Epithelial cell of alveolus of lung (primary cell): ENCODE results near the gene FDXACB1. TPM values are rescaled to one million over a fixed set of nuclear protein-coding genes. Genes with fewer than 3 reads are reported as not detected.

ENCODE experiments used
- total RNA-seq: library from RNA; depleted of rRNA; stranded (reverse); fragments of >200 nt; gene quantifications from 2 replicates; pipeline ENCODE4 v1.2.1, GENCODE V29; 2015

FDXACB1 gene
- total RNA-seq = 0.88 and 3.1 TPM in 2 replicates

GRCh38 chr11:111878849-111879636 lies at the start of gene FDXACB1, which contains the start of gene CFAP68:
Gene FDXACB1, minus strand, starts transcription at chr11:111879165. Its CDS starts 33 bp downstream, at chr11:111879132.
Gene CFAP68, plus strand, starts transcription at chr11:111879541. Its CDS starts 20 bp downstream, at chr11:111879561.

DNA sequence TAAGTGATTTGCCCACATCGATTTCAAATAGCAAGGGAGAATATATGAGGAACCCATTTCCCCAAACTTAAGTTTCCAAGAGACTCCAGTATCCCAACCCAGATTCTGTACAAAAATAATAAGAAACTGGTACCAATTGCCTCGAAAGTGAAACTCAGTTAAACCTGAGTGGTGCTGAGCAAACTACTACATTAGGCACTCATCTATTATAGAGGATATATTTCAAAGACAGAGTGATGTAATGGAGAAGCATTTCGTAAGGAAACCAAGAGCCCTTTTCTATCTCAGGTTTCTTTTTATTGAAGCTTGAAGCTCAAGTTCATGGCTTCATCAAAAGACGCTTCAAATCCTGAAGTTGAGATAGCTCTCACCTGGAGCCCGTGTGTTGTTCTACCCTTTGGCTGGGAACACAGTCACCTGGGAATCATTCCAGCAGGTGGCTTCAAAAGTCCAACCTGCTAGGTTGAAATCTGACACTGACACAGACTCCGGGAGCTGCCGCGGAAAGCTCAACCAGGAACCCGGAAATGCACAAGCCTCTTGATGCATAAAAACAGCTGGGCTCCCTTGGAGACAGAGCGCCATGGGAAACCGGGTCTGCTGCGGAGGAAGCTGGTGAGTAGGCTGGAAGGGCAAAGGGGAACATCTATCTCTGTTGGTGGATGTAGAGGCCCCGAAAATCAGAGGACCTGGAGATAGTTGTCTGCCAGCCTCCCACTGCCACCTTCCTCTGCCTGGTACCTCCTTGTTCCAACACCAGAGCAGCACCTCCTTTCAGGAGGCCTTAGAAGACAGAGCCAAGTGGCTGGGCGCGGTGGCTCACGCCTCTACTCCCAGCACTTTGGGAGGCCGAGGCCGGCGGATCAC lies 39.7 kb upstream of the FDXACB1 start, which contains the start of gene C11orf52:
Gene C11orf52 (plus strand): TSS at position 524 of the 867 bp plus-strand sequence. CDS start 60 bp downstream, at position 584.

DNA sequence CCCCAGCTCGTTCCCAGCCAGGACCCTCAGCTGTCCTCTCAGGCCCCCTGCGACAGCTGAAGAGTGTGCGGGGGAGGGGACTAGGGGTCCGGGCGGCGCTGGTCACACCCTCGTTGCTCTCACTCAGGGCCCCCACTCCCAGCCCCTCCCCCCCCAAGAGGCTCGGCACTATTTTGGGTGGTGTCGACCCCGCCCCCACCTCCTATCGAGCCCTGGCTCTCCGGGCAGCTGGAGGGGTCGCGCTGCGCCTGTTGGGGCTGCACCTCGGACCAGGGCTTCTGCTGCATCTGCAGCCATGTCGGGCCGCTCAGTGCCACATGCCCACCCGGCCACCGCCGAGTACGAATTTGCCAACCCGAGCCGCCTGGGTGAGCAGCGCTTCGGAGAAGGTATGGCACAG lies 33.6 kb upstream of the FDXACB1 start, which contains the start of gene HSPB2:
Gene HSPB2 (plus strand): TSS at position 200 of the 400 bp plus-strand sequence. CDS start 96 bp downstream, at position 296.

DNA sequence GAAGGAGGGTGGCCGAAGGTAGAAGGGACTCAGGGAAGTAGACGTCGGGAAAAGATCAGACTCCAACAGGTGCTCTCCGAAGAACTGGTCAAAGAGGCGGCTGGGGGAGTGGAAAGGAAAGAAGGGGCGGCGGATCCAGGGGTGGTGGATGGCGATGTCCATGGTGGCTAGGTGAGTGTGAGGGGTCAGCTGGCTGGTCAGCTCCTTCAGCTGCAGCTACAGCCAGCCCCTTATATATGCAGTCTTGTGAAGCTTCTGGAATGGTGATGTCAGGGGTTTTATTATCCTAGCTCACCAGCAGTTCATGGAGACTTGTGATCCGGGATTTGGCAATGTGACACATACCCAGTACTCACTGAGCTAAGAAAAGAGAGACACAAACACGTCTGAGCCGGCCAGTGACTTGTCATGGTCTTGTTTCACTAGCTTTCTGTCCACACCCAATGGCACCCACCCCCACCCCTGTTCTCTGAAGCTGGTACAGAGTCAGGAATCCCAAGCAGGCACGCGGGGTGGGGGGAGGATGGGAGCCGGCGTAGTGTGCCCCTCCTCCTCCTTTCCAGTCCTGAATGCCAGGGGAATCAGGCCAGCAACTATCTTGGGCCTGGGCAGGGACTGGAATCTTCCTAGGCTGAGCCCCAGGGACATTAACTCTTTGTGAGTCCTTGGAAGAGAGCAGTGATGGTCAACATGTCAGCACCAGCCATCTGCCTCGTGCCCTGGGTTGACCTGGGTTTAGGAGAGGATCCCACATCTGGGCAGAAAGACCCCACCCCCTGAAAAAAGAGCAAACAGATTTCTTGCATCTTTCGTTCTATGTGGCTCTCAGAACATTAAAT lies 32.8 kb upstream of the FDXACB1 start, which contains the start of gene CRYAB:
Gene CRYAB (minus strand): TSS at position 208 of the 839 bp plus-strand sequence. CDS start 46 bp downstream, at position 162.

DNA sequence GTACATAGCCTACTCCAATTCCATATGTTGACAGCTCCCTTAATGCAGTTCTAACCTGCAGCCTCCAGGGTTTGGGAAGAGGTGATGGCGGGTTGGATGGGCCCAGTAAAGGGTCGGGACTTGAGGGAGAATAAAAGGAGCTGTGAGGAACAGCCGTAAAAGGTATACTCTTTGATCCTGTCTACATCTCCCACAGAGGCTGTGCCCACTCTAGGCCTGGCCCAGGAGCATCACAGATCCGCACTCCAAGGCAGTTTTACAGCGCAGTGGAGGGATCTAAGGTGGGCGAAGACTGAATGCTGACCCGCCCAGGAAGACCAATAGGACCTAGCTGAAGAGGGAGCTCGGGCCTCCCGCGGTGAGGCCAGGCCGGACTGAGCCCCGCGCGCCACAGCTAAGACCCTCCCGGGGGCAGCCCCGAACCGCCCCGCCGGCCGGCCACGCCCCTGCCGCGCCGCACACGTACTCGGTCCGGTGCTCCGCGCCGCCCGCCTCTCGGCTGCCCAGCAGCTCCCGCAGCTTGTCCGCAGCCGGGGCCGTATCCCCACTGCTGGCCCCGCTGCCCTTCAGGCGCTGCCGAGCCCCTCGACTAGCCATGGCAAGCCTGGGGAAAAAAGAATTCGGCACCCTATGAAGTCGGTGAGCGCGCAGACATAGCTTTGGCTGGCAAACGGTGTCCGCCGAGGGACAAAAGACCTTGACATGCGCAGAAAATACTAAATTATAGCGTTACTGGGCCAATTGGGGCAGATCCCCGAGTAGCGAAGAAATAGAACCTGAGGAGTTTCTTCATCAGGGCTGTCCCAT lies 7.9 kb downstream of the FDXACB1 start, which contains the start of gene ALG9:
Gene ALG9 (minus strand): TSS at position 696 of the 807 bp plus-strand sequence. CDS start 99 bp downstream, at position 597.

Other genes with a start within 250 kb of the FDXACB1 start
- 25.9 and 33.6 TPM in 2 replicates for gene PPP2R1B, start 112.8 kb downstream of the FDXACB1 start, total RNA-seq
- 29.5 and 29.7 TPM in 2 replicates for gene ALG9, start 7.6 kb downstream of the FDXACB1 start, total RNA-seq
- 16.2 and 19.8 TPM in 2 replicates for gene CFAP68, start 376 bp upstream of the FDXACB1 start, total RNA-seq
- 3.2 and 9.3 TPM in 2 replicates for gene CRYAB, start 32.6 kb upstream of the FDXACB1 start, total RNA-seq
- 0.26 TPM in 1 of 2 replicates, not detected in the other for gene HSPB2, start 33.6 kb upstream of the FDXACB1 start, total RNA-seq
- not detected in 2 replicates for gene C11orf52, start 39.7 kb upstream of the FDXACB1 start, total RNA-seq
- gene DIXDC1, start 58.2 kb upstream of the FDXACB1 start, total RNA-seq = 12.8 and 15.9 TPM in 2 replicates
- 23.9 and 34.0 TPM in 2 replicates for gene DLAT, start 146.2 kb upstream of the FDXACB1 start, total RNA-seq
- 1.8 and 4.6 TPM in 2 replicates for gene PIH1D2, start 194.9 kb upstream of the FDXACB1 start, total RNA-seq
- 13.6 and 19.8 TPM in 2 replicates for gene NKAPD1, start 195.1 kb upstream of the FDXACB1 start, total RNA-seq
- gene TIMM8B, start 207.6 kb upstream of the FDXACB1 start, total RNA-seq = 26.6 and 54.9 TPM in 2 replicates
- gene SDHD, start 207.7 kb upstream of the FDXACB1 start, total RNA-seq = 88.4 and 149 TPM in 2 replicates